GM12891 (cell line): ENCODE data around the gene UFM1.

Source experiments
- POLR2A ChIP-seq: IDR thresholded peaks from 2 replicates; pipeline ENCODE4 v1.6.1; 2011; ENCODE audit warnings: low read depth, low read length, control low read depth
- POLR2AphosphoS5 ChIP-seq: IDR thresholded peaks from 2 replicates; pipeline ENCODE4 v1.6.1; 2011; ENCODE audit warnings: low read depth, low read length, control low read depth
- SPI1 ChIP-seq: IDR thresholded peaks from 2 replicates; pipeline ENCODE4 v1.6.1; 2011; ENCODE audit warnings: low read depth, low read length, control low read depth

DNA sequence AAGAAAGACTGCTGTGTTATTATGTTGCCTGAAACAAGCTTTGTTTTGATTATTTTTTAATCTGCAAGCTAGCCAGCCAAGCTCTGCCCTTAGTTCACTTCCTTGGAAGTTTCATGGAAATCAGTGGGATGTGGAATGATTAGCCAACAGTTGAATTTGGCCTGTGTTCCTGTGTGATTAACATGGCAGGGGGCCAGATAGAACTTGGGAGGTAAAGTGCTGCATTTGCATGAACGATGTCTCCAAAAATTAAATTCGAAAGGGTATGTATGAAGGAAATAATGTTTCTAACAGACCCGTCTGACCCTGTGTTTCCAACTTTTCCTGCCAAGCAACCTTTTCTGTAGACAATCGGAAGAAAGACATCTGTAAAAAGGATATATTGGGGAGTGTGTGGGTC is 32.2 kb downstream of the UFM1 start:
- TF ChIP-seq SPI1 (no peak), POLR2A (no peak), POLR2AphosphoS5 (no peak)
